Measurements from ENCODE around the gene PI4K2B.

GRCh38 chr4:25213347-25213979, 20.4 kb upstream of the PI4K2B start:
- TF ChIP-seq, protein P1, sequence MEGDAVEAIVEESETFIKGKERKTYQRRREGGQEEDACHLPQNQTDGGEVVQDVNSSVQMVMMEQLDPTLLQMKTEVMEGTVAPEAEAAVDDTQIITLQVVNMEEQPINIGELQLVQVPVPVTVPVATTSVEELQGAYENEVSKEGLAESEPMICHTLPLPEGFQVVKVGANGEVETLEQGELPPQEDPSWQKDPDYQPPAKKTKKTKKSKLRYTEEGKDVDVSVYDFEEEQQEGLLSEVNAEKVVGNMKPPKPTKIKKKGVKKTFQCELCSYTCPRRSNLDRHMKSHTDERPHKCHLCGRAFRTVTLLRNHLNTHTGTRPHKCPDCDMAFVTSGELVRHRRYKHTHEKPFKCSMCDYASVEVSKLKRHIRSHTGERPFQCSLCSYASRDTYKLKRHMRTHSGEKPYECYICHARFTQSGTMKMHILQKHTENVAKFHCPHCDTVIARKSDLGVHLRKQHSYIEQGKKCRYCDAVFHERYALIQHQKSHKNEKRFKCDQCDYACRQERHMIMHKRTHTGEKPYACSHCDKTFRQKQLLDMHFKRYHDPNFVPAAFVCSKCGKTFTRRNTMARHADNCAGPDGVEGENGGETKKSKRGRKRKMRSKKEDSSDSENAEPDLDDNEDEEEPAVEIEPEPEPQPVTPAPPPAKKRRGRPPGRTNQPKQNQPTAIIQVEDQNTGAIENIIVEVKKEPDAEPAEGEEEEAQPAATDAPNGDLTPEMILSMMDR (IDR thresholded peaks at IDR 0.05; ENCODE audit: poor library complexity): no peak
- no peak for TF ChIP-seq EZH2 (IDR thresholded peaks at IDR 0.05; ENCODE audit: borderline replicate concordance)
